IMR-90 (cell line): ENCODE results near the gene YAF2. TPM values are rescaled to one million over a fixed set of nuclear protein-coding genes. Genes with fewer than 3 reads are reported as not detected.

Experiments used
- ATAC-seq: fragments of 200-7000 bp; cut with Tn5 transposase; 2 replicates; pipeline ENCODE4 v1.9.1; 2020; ENCODE audit warnings: low read depth, mild to moderate bottlenecking, moderate library complexity
- BruUV-seq: library from RNA; stranded (reverse); fragments of 400-500 nt; replicated peaks from 2 replicates; lab custom pipeline; 2021; lab: Mats Ljungman, UMichigan
- CTCF ChIA-PET: fragments of 300-600 bp; formaldehyde crosslinking; extraction: SDS; loops from one replicate; lab custom pipeline; 2021; ENCODE audit warnings: antibody characterized with exemption; lab: Yijun Ruan, JAX
- POLR2A ChIA-PET: fragments of 300-600 bp; sonication (Branson Sonifier 250); formaldehyde crosslinking; loops from one replicate; lab custom pipeline; 2022; ENCODE audit warnings: antibody characterized with exemption; ENCODE audit not compliant: unreplicated experiment; lab: Charles Lee
- DNase-seq: peaks from one replicate; pipeline ENCODE4 v3.0.0; 2013
- H2AFZ ChIP-seq: replicated peaks from 2 replicates; pipeline ENCODE3; 2013; ENCODE audit warnings: low read length, mild to moderate bottlenecking; ENCODE audit not compliant: poor library complexity
- H2AK5ac ChIP-seq: 2 replicates; pipeline ENCODE4 v1.6.1; 2013; ENCODE audit warnings: low read depth, low read length, inconsistent platforms
- H2AK9ac ChIP-seq: replicated peaks from 2 replicates; pipeline ENCODE3; 2013; ENCODE audit warnings: mild to moderate bottlenecking, low read depth, low read length, moderate library complexity; ENCODE audit not compliant: poor library complexity
- H2BK120ac ChIP-seq: 2 replicates; pipeline ENCODE4 v1.6.1; 2013; ENCODE audit warnings: low read depth, low read length, inconsistent platforms
- H2BK15ac ChIP-seq: 3 replicates; pipeline ENCODE4 v1.6.1; 2013; ENCODE audit warnings: low read depth, low read length, inconsistent platforms
- H2BK20ac ChIP-seq: 2 replicates; pipeline ENCODE4 v1.6.1; 2013; ENCODE audit warnings: low read depth, mild to moderate bottlenecking, inconsistent platforms, low read length, moderate library complexity
- H2BK5ac ChIP-seq: 2 replicates; pipeline ENCODE4 v1.6.1; 2013; ENCODE audit warnings: mild to moderate bottlenecking, low read depth, low read length, inconsistent platforms; ENCODE audit not compliant: poor library complexity, severe bottlenecking
- H3K14ac ChIP-seq: replicated peaks from 2 replicates; pipeline ENCODE4 v1.6.1; 2013; ENCODE audit warnings: low read depth, low read length, inconsistent platforms
- H3K18ac ChIP-seq: 2 replicates; pipeline ENCODE4 v1.6.1; 2013; ENCODE audit warnings: low read depth, low read length, control low read depth
- H3K23ac ChIP-seq: 2 replicates; pipeline ENCODE4 v1.6.1; 2013; ENCODE audit warnings: low read depth, low read length, inconsistent platforms
- H3K27ac ChIP-seq: 2 replicates; pipeline ENCODE4 v1.5.1; 2013; ENCODE audit warnings: mild to moderate bottlenecking, control low read depth, low read length; ENCODE audit not compliant: insufficient read depth
- H3K27me3 ChIP-seq: 2 replicates; pipeline ENCODE4 v1.6.1; 2013; ENCODE audit warnings: low read length; ENCODE audit not compliant: control insufficient read depth, insufficient read depth
- H3K36me3 ChIP-seq: 2 replicates; pipeline ENCODE4 v1.6.1; 2013; ENCODE audit warnings: low read length, mixed read lengths; ENCODE audit not compliant: control insufficient read depth, insufficient read depth
- H3K4ac ChIP-seq: 2 replicates; pipeline ENCODE4 v1.6.1; 2013; ENCODE audit warnings: low read depth, low read length, inconsistent platforms
- H3K4me1 ChIP-seq: 2 replicates; pipeline ENCODE4 v1.6.1; 2013; ENCODE audit warnings: low read length, mixed read lengths; ENCODE audit not compliant: control insufficient read depth, insufficient read depth
- H3K4me2 ChIP-seq: 2 replicates; pipeline ENCODE4 v1.6.1; 2013; ENCODE audit warnings: low read depth, mild to moderate bottlenecking, control low read depth, low read length, moderate library complexity
- H3K4me3 ChIP-seq: 2 replicates; pipeline ENCODE4 v1.5.1; 2013; ENCODE audit warnings: low read depth, mild to moderate bottlenecking, control low read depth, low read length, moderate library complexity; ENCODE audit not compliant: insufficient read depth
- H3K56ac ChIP-seq: 2 replicates; pipeline ENCODE4 v1.6.1; 2013; ENCODE audit warnings: low read length, inconsistent platforms; ENCODE audit not compliant: insufficient read depth; ENCODE audit errors: extremely low read depth
- H3K79me1 ChIP-seq, 2 experiments: 2 replicates each; pipeline ENCODE4 v1.6.1; 2013; ENCODE audit warnings: low read length in 2 of 2, inconsistent platforms in 1 of 2, low read depth in 1 of 2
- H3K9ac ChIP-seq: 2 replicates; pipeline ENCODE4 v1.6.1; 2013; ENCODE audit warnings: low read depth, low read length, control low read depth
- H3K9me1 ChIP-seq: 2 replicates; pipeline ENCODE4 v1.6.1; 2013; ENCODE audit warnings: low read length, inconsistent platforms; ENCODE audit not compliant: insufficient read depth
- H3K9me3 ChIP-seq: 2 replicates; pipeline ENCODE4 v1.6.1; 2013; ENCODE audit warnings: low read length; ENCODE audit not compliant: control insufficient read depth, insufficient read depth
- H4K20me1 ChIP-seq: 2 replicates; pipeline ENCODE4 v1.6.1; 2013; ENCODE audit warnings: low read length, inconsistent platforms; ENCODE audit not compliant: insufficient read depth
- H4K5ac ChIP-seq: 2 replicates; pipeline ENCODE4 v1.6.1; 2013; ENCODE audit warnings: mild to moderate bottlenecking, low read depth, low read length, control low read depth
- H4K8ac ChIP-seq, 2 experiments: 2 replicates each; pipeline ENCODE4 v1.6.1; 2013; ENCODE audit warnings: low read depth in 2 of 2, low read length in 2 of 2, control low read depth in 1 of 2, inconsistent platforms in 1 of 2
- H4K91ac ChIP-seq: 2 replicates; pipeline ENCODE4 v1.6.1; 2013; ENCODE audit warnings: low read depth, low read length, inconsistent platforms; ENCODE audit not compliant: insufficient read depth
- MAZ ChIP-seq: IDR thresholded peaks from 2 replicates; pipeline ENCODE4 v1.6.1; 2012; ENCODE audit warnings: low read depth, mild to moderate bottlenecking, low read length, improper control_type of control experiment, moderate library complexity, borderline replicate concordance
- MXI1 ChIP-seq: IDR thresholded peaks from 2 replicates; pipeline ENCODE4 v1.6.1; 2012; ENCODE audit warnings: low read depth, mild to moderate bottlenecking, low read length, moderate library complexity, borderline replicate concordance
- NFE2L2 ChIP-seq: fragments of 150-350 bp; IDR thresholded peaks from 2 replicates; pipeline ENCODE4 v1.6.1; 2016; ENCODE audit warnings: low read depth, mild to moderate bottlenecking, low read length
- SMC3 ChIP-seq: fragments of 150-350 bp; IDR thresholded peaks from 2 replicates; pipeline ENCODE4 v1.6.1; 2016; ENCODE audit warnings: low read depth, mild to moderate bottlenecking, antibody characterized with exemption, low read length, moderate library complexity
- WGBS, 2 experiments: methylation state at CpG; one replicate each; pipeline versions ENCODE4 v1.1.5 to v1.1.7; 2013; ENCODE audit warnings: missing lambda C conversion rate in 2 of 2; ENCODE audit not compliant: insufficient read length in 1 of 2; ENCODE audit errors: extremely low coverage in 2 of 2; 5-methylcytosine and 5-hydroxymethylcytosine counted together
- dilution Hi-C: fragments of 300-500 bp; cut with HindIII; formaldehyde crosslinking; loops from one replicate; pipeline ENCODE4 v1.14.3; 2018; ENCODE audit warnings: low sequenced_read_pairs; ENCODE audit not compliant: unreplicated experiment
- in situ Hi-C: fragments of 300-500 bp; cut with MboI; formaldehyde crosslinking; loops from 3 replicates; pipeline ENCODE4 v1.14.3; 2019; ENCODE audit warnings: low sequenced_read_pairs, inconsistent platforms, mixed read lengths
- intact Hi-C: fragments of 100-400 bp; cut with micrococcal nuclease; formaldehyde crosslinking; loops from 2 replicates; pipeline ENCODE4 v1.10.0; 2022
- polyA plus RNA-seq, 3 experiments: library from polyadenylated mRNA; depleted of rRNA; stranded (reverse); fragments of >200 nt; gene quantifications; 2 replicates each; pipeline ENCODE4 v1.2.3, GENCODE V29; 2012; ENCODE audit warnings: low replicate concordance in 1 of 3
- total RNA-seq: library from RNA; depleted of rRNA; stranded (reverse); fragments of >200 nt; gene quantifications from 2 replicates; pipeline ENCODE4 v1.2.3, GENCODE V29; 2012

The YAF2 gene
- total and polyA plus RNA-seq, 2 of the 4 experiments (the other 2 are of a cell fraction), result 7.9 to 14.2 TPM

DNA sequence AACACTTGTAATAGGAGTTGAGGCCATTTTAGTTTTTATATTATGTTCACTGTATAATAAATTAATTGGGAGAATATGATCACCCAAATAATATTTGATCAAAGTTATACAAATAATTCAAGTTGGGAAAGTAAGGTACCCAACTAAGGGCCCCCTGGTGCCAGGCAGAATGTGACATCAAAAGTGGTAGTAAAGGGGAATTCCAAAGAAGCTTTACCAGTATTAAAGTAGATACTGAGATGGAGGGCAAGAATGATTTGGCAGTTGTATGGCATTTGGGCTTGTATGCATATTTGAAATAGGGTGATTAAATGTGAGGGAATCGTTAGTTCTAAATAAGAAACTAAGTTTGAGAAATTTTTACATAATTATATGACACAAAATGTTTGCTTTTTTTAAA, 111.1 kb downstream of the YAF2 start:
- Histone ChIP-seq H2AFZ (no peak overlapping the region), H3K14ac (no peak overlapping the region), H3K56ac (no peak overlapping the region), H3K4ac (no peak overlapping the region), H4K20me1 (peaks cover 14% of the 10 kb centered on the region; the same call in 1 of the 2 replicates), H3K9me1 (peaks cover 5% of the 10 kb centered on the region; the same call in 1 of the 2 replicates), H2AK5ac (no peak overlapping the region), H2BK20ac (no peak overlapping the region), H4K8ac (no peak overlapping the region), H3K18ac (no peak overlapping the region), H4K5ac (no peak overlapping the region), H2AK9ac (no peak overlapping the region), H3K4me3 (no peak overlapping the region), H3K36me3 (no peaks in the 10 kb centered on the region), H2BK15ac (no peak overlapping the region), H3K4me2 (no peak overlapping the region), H3K9ac (no peak overlapping the region), H2BK120ac (no peak overlapping the region), H2BK5ac (no peak overlapping the region), H3K79me1 (peaks cover 10 to 28% of the 10 kb centered on the region in 2 experiments; a peak in 2 of 4 replicates), H3K9me3 (no peaks in the 10 kb centered on the region), H3K27me3 (no peaks in the 10 kb centered on the region), H4K91ac (no peak overlapping the region), H3K23ac (no peak overlapping the region), H3K27ac (no peak overlapping the region), H3K4me1 (peaks cover 5% of the 10 kb centered on the region)
- ATAC-seq, result no peak
- CTCF ChIA-PET, result interaction anchor here (1.2 kb wide), 1 partner anchor 205 kb away, joined by 3 read pairs; no protein-coding TSS in a partner anchor
- TF ChIP-seq MXI1 (no peak), SMC3 (no peak), NFE2L2 (no peak), MAZ (no peak)
- dilution Hi-C loops (no loop called here), in situ Hi-C loops (loop anchor here (10.0 kb wide), 1 partner anchor 438 kb away; no protein-coding TSS in a partner anchor), intact Hi-C loops (loop anchor here (5.0 kb wide), 1 partner anchor 1210 kb away; no protein-coding TSS in a partner anchor)
- POLR2A ChIA-PET, result no interaction called here
- no peak for DNase-seq
- no TSS peak for BruUV-seq
- no CpG with 5 or more reads among the region's 1 CpG for whole genome bisulfite sequencing, 2 experiments
